Mononuclear cell (primary cell): ENCODE measurements around the gene HDAC4. TPM values are rescaled to one million over a fixed set of nuclear protein-coding genes. Genes with fewer than 3 reads are reported as not detected.

Experiments
- H3K27me3 ChIP-seq: 2 replicates; pipeline ENCODE4 v1.6.0; 2011; ENCODE audit warnings: low read length, control low read depth; ENCODE audit not compliant: insufficient read depth
- H3K4me1 ChIP-seq: 2 replicates; pipeline ENCODE4 v1.5.1; 2011; ENCODE audit warnings: mild to moderate bottlenecking, low read length, control low read depth; ENCODE audit not compliant: insufficient read depth
- H3K4me3 ChIP-seq: 2 replicates; pipeline ENCODE4 v1.5.1; 2011; ENCODE audit warnings: mild to moderate bottlenecking, low read length, moderate library complexity
- H3K9me3 ChIP-seq: 2 replicates; pipeline ENCODE4 v1.5.1; 2011; ENCODE audit warnings: low read depth, mild to moderate bottlenecking, control low read depth, low read length
- total RNA-seq: library from RNA; depleted of rRNA; stranded (reverse); fragments of >200 nt; gene quantifications from one replicate; pipeline ENCODE4 v1.2.3, GENCODE V29; 2012

HDAC4 gene
- total RNA-seq, 1 donor = 27.7 TPM

DNA sequence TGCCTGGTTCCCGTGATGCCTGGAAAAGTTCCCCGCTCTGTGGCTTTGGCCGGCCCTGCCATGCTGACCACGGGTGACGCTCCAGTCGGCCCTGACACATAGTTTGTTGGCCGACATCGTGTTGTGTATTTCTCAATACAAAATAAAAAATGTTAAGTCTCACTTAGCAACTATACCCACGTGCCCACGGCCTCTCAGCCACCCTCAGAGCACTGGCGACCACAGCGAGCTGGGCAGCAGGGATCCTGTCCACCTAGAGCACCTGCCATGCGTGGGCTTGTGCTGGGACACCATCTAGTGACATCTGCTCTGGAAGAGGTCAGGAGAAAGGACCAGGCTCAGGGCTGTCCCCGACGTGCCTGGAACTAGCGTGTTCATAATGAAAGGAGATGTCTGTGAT, 261.7 kb downstream of the HDAC4 start:
- Histone ChIP-seq H3K4me3 (no peak overlapping the region), H3K27me3 (no peaks in the 10 kb centered on the region), H3K4me1 (no peaks in the 10 kb centered on the region), H3K9me3 (no peaks in the 10 kb centered on the region)

DNA sequence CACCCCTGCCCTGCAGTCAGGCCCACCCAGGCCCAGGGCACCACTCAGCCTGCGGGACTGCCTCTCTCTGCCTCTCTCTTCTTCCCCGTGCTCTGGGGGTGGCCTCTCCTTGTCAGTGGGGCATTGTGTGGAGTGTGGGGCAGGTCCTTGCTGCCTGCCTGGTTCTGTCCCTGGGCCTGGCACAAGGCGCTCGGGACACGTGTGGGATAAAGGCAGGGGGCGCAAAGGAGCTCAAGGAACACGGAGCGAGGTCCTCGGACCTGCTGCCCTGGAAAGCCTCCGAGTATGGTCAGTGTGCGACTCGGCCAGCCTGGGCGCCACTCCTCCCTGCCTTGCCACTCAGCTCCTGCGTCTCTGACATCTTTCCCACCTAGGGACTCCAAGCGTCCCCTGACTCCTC, 262.2 kb downstream of the HDAC4 start:
- H3K4me1 ChIP-seq = no peaks in the 10 kb centered on the region
- no peak overlapping the region for H3K4me3 ChIP-seq
- H3K9me3 ChIP-seq = no peaks in the 10 kb centered on the region
- no peaks in the 10 kb centered on the region for H3K27me3 ChIP-seq

DNA sequence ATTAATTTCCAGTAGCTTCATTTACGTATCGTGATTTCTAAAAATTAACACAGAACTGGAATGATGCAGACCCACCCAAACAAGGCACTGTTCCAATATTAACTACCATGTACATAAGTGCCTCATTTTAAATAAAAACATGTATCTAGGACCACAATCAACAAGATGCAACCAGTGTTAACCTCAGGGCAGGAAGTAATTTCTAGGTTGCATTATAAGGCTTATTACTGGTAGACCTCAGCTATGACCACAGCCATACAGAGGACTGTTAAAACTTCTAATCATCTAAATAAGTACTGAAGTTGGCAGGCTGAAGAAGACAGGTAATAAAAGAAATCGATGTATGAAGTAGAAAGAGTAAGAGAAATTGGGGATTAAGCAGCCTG, 262.9 kb downstream of the HDAC4 start:
- no peaks in the 10 kb centered on the region for H3K27me3 ChIP-seq
- no peaks in the 10 kb centered on the region for H3K9me3 ChIP-seq
- no peak overlapping the region for H3K4me3 ChIP-seq
- no peaks in the 10 kb centered on the region for H3K4me1 ChIP-seq

DNA sequence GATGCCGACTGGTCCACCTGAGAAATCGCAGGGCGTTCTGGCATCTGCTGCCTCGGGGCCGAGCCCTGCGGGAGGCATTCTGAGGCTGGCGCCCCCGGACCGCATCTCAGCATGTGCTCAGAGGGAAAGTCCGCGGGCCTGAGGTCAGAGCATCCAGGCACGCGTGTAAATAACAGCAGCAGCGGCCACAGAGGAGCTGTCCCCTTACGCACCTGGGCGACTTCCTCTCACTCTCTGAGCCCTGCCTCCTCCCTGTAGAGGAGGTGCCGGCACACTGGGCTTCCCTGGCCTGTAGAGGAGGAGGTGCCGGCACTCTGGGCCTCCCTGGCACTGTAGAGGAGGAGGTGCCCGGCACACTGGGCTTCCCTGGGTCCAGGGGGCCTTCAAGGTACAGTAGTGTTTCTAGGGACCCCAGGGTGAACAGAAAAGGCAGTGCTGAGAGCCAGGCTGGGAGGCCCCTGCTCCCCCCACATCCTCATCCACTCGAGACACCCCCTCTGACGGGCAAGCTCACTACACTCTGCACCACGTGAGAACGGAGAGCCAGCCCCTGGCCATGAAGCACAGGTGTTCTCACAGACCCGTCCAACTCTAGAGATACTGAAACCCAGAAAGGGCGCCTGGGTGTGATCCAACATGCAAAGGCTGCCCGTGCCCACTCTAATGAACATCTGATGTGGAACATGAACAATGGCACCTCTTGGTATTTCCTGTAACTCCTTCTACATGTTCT, 263.5 kb downstream of the HDAC4 start:
- H3K27me3 ChIP-seq = no peaks in the 10 kb centered on the region
- H3K4me1 ChIP-seq = no peaks in the 10 kb centered on the region
- no peak overlapping the region for H3K4me3 ChIP-seq
- H3K9me3 ChIP-seq = no peaks in the 10 kb centered on the region

DNA sequence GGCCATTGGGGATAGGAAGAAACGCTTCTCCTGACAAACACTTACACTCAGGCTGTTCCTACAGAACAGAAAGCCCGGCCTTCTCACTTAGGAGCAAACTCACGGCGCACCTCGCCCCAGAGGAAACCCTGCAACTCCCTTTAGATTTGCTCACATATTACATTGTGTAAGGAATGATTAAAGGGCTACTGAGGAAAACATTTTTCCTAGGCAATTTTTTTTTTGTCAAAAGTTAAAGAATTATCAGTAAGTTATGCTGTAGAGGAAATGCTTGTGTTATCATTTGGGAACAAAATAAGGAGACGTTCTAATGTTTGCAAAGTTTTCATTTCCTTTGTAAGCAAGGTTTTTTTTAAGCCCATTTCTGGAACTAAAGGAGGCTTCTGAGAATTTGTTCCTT, 264.1 kb downstream of the HDAC4 start:
- H3K4me1 ChIP-seq = no peaks in the 10 kb centered on the region
- no peak overlapping the region for H3K4me3 ChIP-seq
- no peaks in the 10 kb centered on the region for H3K27me3 ChIP-seq
- no peaks in the 10 kb centered on the region for H3K9me3 ChIP-seq

DNA sequence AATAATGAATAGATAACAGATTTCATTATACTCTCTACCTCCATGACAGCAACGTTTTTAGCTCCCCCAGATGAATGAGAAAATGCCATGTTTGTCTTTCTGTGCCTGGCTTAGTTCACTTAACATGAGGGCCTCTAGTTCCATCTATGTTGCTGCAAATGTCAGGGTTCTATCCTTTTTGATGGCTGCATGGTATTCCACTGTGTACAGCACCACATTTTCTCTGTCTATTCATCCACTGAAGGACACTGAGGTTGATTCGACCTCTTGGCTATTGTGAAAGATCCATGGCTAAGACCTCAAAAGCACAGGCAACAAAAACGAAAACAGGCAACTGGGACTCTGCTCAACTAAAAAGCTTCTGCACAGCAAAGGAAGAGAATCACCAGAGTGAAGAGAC, 264.6 kb downstream of the HDAC4 start:
- Histone ChIP-seq H3K4me1 (no peaks in the 10 kb centered on the region), H3K27me3 (no peaks in the 10 kb centered on the region), H3K4me3 (no peak overlapping the region), H3K9me3 (no peaks in the 10 kb centered on the region)

DNA sequence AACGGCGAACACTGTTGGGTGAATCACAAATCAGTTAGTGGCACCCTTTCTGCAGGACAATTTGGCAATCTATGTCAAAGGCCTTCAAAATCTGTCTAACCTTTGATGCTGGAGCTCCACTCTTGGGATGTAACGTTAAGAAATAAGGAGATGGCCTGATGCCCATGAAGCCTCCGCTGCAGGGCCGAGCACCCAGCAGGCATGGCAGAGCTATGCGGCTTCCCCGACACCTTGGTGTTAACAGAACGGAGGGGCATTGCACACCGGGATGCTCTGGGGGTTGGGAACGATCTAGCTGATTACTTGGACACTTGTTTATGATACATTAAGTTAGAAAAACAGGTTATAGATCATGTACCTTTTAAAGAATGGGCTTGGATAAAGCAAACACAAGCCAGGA, 265.3 kb downstream of the HDAC4 start:
- Histone ChIP-seq H3K9me3 (no peaks in the 10 kb centered on the region), H3K4me1 (no peaks in the 10 kb centered on the region)

DNA sequence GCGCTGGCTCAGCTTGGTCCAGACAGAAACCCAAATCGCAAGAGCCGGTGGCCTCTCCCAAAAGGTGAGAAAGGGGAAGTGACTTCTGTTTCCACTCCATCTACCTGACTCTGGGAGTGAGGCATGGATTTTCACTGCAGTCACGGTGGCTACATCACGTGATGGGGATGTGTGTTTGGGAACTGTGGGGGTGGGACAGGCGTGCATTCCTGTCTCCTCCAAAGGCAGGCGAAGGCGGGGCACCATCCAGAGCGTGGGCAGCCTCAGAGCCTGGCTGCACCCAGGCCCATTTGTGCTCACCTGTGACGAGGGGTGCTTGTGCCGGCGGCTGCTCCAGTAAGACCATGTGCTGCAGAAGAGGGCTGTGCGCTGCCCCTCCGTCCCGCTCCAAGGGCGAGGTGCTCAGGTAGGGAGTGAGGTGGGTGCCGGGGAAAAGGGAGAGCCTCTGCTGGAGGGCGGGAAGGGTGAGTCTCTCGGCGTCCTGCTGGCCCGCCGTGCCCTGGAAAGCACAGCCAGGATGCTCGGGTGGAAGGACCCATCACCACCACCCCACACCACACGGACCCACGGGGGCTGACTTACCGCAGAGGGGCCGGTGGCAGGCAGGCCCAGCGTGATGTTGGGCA, 266.8 kb downstream of the HDAC4 start:
- Histone ChIP-seq H3K27me3 (no peaks in the 10 kb centered on the region), H3K9me3 (no peaks in the 10 kb centered on the region), H3K4me3 (no peak overlapping the region), H3K4me1 (no peaks in the 10 kb centered on the region)

More for the DNA sequence above, 265.3 kb downstream of the HDAC4 start:
- H3K27me3 ChIP-seq = no peaks in the 10 kb centered on the region
- no peak overlapping the region for H3K4me3 ChIP-seq

DNA sequence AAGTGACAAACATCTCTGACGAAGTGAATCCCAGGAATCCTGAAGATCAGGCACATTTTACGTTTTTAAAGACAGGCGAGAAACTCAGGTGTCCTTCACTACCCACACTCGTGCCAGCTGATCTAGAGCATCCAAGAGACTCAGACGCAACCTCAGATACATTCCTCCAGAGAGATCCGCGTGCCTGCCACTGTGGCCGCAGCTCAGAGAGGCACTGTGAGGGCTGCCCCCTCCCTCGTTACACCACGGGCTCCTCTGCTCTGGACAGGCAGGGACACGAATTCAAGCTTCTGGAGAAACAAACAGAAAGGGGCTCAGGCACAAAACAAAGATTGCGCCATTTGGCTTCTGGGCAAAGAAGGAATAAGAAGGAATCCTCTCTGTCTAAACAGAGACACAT, 268.0 kb downstream of the HDAC4 start:
- Histone ChIP-seq H3K9me3 (no peaks in the 10 kb centered on the region), H3K27me3 (no peaks in the 10 kb centered on the region), H3K4me1 (no peaks in the 10 kb centered on the region), H3K4me3 (no peak overlapping the region)

DNA sequence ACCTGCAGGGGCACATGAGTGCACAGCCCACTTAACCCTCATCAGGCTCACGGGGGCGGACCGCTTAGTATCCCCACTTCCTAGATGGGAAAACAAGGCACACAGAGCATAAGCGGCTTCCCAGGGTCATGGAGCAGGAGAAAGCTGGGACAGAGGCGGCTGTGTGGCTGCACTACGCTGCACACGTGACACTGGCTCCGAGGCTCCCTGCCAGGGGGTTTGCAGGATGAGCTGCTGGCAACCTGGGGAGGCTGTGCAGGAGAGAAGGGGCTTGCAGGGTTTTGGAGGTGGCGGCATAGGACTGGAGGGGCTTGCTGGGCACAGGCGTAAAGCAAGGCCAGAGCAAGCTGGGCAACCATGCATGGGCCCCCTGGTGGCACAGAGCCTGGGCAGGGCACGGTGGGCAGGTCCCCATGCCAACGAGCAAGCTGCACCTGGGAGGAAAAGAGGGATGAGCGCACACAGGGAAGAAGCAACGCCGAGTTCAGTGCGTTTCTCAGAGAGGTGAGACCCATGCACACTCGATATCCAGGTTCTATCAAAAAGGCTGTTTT, 268.6 kb downstream of the HDAC4 start:
- H3K9me3 ChIP-seq = no peaks in the 10 kb centered on the region
- no peaks in the 10 kb centered on the region for H3K4me1 ChIP-seq
- no peak overlapping the region for H3K4me3 ChIP-seq
- no peaks in the 10 kb centered on the region for H3K27me3 ChIP-seq

DNA sequence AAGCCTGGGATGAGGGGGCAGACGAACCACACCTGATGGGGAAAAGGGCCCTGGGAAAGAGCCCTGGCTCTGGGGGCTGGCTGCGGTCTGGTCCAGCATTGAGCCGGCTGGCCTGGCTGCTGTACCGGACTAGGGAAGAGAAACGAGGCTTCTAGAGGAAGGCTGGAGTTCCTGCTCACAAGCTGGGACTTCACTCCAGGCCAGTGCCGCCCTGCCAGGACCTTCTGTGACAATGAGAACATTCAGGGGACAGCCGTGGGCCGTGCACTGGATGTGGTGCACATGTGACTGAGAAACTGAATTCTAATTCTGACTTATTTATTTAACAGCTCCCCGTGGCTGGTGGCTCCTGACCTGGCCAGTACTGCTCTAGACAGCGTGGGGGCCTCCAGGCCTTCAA, 269.3 kb downstream of the HDAC4 start:
- H3K4me3 ChIP-seq = no peak overlapping the region
- no peaks in the 10 kb centered on the region for H3K27me3 ChIP-seq
- no peaks in the 10 kb centered on the region for H3K9me3 ChIP-seq
- no peaks in the 10 kb centered on the region for H3K4me1 ChIP-seq

DNA sequence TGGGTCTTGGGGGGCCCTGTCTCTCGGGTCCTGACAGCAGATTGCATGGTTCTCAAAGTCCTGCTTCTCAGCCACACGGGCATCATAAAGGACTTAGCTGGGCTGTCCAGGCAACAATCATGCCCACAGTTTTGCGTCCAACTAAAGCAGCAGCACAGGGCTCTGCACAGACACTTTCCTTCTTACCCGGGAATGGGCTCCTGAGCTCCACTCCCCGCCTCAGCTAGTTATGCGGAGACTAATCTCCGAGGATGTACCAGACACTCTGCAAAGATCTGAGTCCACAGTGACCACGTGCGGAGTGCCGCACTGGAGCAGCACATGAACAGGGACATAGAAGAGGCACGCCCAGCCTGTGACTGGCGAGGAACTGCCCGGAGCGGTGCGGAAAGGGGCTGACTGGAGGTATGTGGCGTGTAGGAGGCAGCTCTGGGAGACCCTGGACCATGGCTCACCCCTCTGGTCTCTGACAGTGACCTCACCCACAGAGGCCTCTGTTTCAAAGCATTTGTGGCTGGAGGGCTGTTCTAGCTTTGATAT, 270.0 kb downstream of the HDAC4 start:
- no peaks in the 10 kb centered on the region for H3K9me3 ChIP-seq
- H3K4me3 ChIP-seq = no peak overlapping the region

DNA sequence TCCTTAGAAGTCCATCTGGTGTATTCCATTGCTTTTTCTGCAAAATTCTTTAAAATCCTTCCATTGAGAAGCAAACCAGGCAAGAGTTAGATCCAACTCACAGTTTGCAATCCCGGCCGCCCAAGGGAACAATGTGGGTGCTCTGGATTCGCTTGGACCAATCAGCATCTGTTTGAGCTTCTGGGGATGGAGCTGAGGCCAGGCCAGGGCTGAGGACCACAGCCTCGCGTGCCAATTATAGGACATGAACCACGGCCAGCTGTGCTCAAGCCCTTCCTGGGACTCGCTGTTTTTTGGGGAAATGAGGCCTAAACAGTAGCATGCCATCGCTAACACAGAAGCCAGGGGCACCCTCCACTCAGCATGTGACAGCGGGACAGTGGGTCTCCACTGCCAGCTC, 270.8 kb downstream of the HDAC4 start:
- no peaks in the 10 kb centered on the region for H3K9me3 ChIP-seq
- no peaks in the 10 kb centered on the region for H3K27me3 ChIP-seq
- H3K4me3 ChIP-seq = no peak overlapping the region
- no peaks in the 10 kb centered on the region for H3K4me1 ChIP-seq

More for the DNA sequence above, 270.0 kb downstream of the HDAC4 start:
- no peaks in the 10 kb centered on the region for H3K4me1 ChIP-seq
- H3K27me3 ChIP-seq = no peaks in the 10 kb centered on the region

DNA sequence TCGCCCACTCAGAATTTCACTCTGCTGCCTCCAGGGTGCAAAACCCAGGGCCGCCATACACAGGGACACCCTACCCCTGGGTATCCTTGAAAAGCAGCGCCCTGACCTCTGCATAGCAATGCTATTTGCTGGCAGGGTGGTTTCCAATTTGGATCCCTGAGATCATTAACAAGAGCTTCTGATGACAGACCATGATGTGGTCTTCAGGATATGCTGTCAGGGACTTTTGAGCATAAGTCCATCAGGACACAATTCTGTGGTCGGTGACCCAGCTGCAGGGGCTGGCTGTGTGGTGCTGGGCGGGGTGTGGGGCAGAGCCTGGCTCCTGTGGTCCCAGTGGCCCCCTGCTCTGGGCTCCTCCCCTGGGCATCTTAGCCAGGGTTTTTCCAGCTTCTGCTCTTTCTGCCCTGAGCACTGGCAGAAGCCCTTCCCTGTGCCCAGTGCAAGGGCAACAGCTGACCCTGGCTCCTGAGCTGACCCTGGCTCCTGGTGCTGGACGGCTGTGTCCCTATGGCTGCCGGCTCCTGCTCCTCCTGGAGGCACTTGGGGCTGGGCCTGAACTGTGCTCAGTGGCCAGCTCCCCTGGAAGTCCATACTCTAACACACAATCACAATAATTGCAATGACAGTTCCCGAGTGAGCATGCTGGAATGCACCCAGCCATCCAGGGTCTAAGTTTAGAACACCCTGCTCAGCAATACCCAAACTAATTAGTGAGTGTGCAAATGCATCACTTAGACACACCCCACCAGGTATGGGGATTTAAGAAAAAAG, 271.5 kb downstream of the HDAC4 start:
- no peaks in the 10 kb centered on the region for H3K4me1 ChIP-seq
- H3K4me3 ChIP-seq = no peak overlapping the region
- no peaks in the 10 kb centered on the region for H3K9me3 ChIP-seq
- H3K27me3 ChIP-seq = no peaks in the 10 kb centered on the region

DNA sequence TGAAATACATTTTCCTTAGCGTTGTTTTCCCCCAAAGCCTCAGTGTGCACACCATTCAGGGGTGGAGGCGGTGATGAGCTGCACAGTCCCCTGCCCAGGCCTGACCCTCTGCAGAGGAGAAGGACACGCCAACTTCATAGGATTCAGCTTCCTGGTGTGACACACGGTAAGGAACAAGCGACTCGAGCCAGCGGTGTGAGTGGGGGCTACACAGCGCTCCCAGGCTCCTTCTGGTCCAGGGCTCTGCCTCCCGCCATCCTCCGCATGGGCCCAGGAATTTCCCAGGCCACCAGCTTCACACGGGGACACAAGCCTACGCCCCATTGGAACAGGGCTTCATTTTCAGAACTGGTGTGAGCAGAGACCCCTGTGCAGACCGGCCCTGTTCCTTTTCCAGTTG, 272.1 kb downstream of the HDAC4 start:
- no peaks in the 10 kb centered on the region for H3K4me1 ChIP-seq
- no peaks in the 10 kb centered on the region for H3K9me3 ChIP-seq
- H3K4me3 ChIP-seq = no peak overlapping the region
- no peaks in the 10 kb centered on the region for H3K27me3 ChIP-seq
